Thyroid gland (tissue), 4 donors: ENCODE results near the gene CCDC88A.
"Not testable (repeated sequence)": the region's sequence is repeated elsewhere in the genome, so short reads cannot be mapped to it uniquely, and the experiment has no call there.

ENCODE experiments used
- POLR2A ChIP-seq, 2 donors: fragments of 450-650 bp; IDR thresholded peaks; one replicate each; pipeline ENCODE4 v1.6.1; 2017; ENCODE audit warnings: antibody characterized with exemption in 2 of 2, mild to moderate bottlenecking in 2 of 2, moderate library complexity in 1 of 2
- TF ChIP-seq, protein P1 (sequence below), 6 experiments: fragments of 200-600 bp in 3 of 6; fragments of 450-650 bp in 3 of 6; sonication (generic) in 3 of 6; IDR thresholded peaks; one replicate each; pipeline ENCODE4 v1.5.1; 2016 to 2019; ENCODE audit warnings: antibody characterized with exemption in 6 of 6, mild to moderate bottlenecking in 2 of 6, inconsistent platforms in 1 of 6, moderate library complexity in 1 of 6

DNA sequence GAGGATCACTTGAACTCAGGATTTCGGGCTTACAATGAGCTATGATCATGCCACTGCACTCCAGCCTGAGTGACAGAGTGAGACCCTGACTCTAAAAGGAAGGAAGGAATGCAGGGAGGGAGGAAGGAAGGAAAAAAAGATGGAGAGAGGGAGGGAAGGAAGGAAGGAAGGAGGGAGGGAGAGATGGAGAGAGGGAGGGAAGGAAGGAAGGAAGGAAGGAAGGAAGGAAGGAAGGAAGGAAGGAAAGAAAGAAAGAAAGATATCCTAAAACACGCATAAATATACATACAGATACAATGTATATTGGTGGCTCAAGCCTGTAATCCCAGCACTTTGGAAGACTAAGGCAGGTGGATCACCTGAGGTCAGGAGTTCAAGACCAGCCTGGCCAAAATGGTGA, 145.3 kb downstream of the CCDC88A start:
- TF ChIP-seq, protein P1, sequence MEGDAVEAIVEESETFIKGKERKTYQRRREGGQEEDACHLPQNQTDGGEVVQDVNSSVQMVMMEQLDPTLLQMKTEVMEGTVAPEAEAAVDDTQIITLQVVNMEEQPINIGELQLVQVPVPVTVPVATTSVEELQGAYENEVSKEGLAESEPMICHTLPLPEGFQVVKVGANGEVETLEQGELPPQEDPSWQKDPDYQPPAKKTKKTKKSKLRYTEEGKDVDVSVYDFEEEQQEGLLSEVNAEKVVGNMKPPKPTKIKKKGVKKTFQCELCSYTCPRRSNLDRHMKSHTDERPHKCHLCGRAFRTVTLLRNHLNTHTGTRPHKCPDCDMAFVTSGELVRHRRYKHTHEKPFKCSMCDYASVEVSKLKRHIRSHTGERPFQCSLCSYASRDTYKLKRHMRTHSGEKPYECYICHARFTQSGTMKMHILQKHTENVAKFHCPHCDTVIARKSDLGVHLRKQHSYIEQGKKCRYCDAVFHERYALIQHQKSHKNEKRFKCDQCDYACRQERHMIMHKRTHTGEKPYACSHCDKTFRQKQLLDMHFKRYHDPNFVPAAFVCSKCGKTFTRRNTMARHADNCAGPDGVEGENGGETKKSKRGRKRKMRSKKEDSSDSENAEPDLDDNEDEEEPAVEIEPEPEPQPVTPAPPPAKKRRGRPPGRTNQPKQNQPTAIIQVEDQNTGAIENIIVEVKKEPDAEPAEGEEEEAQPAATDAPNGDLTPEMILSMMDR (IDR thresholded peaks at IDR 0.05) = not testable (repeated sequence)
- not testable (repeated sequence) for TF ChIP-seq POLR2A (IDR thresholded peaks at IDR 0.05)
